Endometrial microvascular endothelial cells (primary cell): Measurements from ENCODE around the gene DHX29. TPM values are rescaled to one million over a fixed set of nuclear protein-coding genes. Genes with fewer than 3 reads are reported as not detected.

ENCODE experiments used
- in situ Hi-C: cut with HindIII; loops from 2 replicates; pipeline ENCODE4 v1.10.0; 2017; ENCODE audit warnings: low sequenced_read_pairs, low pct_unique_long_range_greater_than_20kb; ENCODE audit errors: inconsistent ontology term
- total RNA-seq: library from RNA; depleted of rRNA; stranded (reverse); fragments of >200 nt; gene quantifications from one replicate; pipeline ENCODE4 v1.2.3, GENCODE V29; 2015; ENCODE audit errors: inconsistent ontology term

The DHX29 gene
- total RNA-seq, 1 donor from 2014 or later: 37.5 TPM

- in situ Hi-C loops: no loop called here
These were observed 85.2 kb downstream of the DHX29 start for GRCh38 chr5:55222092-55222984.

GRCh38 chr5:55220433-55221185 is 86.9 kb downstream of the DHX29 start:
- in situ Hi-C loops: no loop called here

GRCh38 chr5:55219770-55220169 is 87.7 kb downstream of the DHX29 start:
- in situ Hi-C loops: no loop called here

- in situ Hi-C loops: no loop called here
These were observed 88.5 kb downstream of the DHX29 start for GRCh38 chr5:55218967-55219366.

- in situ Hi-C loops: no loop called here
These were observed 96.2 kb downstream of the DHX29 start for GRCh38 chr5:55211184-55211874.

Other genes starting within 250 kb of the DHX29 start
- not detected for gene GZMA, start 205.0 kb downstream of the DHX29 start, total RNA-seq
- gene GPX8, start 147.5 kb downstream of the DHX29 start, total RNA-seq: 70.5 TPM
- gene CDC20B, start 134.5 kb downstream of the DHX29 start, total RNA-seq: not detected
- not detected for gene MCIDAS, start 80.4 kb downstream of the DHX29 start, total RNA-seq
- gene CCNO, start 74.1 kb downstream of the DHX29 start, total RNA-seq: not detected
- gene MTREX, start 295 bp upstream of the DHX29 start, total RNA-seq: 85.1 TPM
- 23.8 TPM for gene PLPP1, start 227.3 kb upstream of the DHX29 start, total RNA-seq